ENCODE data around the gene SULT1B1.

SULT1B1 gene

DNA sequence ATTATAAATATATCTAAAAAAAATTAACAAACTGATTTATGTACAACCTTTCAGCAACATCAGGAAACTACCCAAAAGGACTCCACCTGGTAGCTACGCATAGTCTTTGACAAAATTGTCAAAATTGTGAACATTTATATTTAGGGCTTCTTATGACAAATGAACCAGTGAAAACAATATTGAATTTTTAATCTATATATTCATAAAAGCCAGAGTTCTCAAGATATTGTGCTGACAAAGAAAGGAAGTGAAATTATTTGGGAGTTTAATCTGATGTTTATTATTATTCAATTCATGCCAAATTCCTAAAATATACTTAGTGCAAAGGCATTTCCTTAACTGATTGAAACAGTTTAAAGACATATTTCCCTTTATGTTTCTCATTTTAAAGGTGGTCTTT lies 5.3 kb upstream of the SULT1B1 start:
- no peak for DNase-seq
- TF ChIP-seq POLR2A (IDR thresholded peaks at IDR 0.05; ENCODE audit: low read length): no peak
- TF ChIP-seq GATA1 (IDR thresholded peaks at IDR 0.05; ENCODE audit: low read depth, low read length): no peak

- no peak for DNase-seq
- TF ChIP-seq POLR2A (IDR thresholded peaks at IDR 0.05; ENCODE audit: low read length) (no peak), GATA1 (IDR thresholded peaks at IDR 0.05; ENCODE audit: low read depth, low read length) (no peak)
Observed at GRCh38 chr4:69764311-69764710, 3.9 kb upstream of the SULT1B1 start.

DNA sequence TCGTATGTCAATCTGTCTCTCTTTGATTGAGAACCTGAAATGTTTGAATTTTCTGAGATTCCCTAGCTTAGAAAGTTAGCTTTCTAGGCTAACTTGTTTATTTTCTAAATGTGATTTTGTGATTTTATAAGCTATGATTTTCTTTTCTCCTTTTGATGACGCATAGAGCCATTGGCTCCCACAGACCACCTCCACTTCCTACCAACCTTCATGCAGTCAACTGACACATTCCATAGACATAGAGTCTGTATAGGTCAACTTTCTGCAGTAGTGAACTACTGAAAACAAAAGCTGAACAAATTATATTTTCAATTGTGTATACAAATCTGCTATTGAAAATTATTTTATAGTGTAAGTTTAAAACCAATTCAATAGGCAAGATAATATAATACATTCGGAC lies 2.8 kb upstream of the SULT1B1 start:
- no peak for DNase-seq
- TF ChIP-seq POLR2A (IDR thresholded peaks at IDR 0.05; ENCODE audit: low read length): no peak
- no peak for TF ChIP-seq GATA1 (IDR thresholded peaks at IDR 0.05; ENCODE audit: low read depth, low read length)

DNA sequence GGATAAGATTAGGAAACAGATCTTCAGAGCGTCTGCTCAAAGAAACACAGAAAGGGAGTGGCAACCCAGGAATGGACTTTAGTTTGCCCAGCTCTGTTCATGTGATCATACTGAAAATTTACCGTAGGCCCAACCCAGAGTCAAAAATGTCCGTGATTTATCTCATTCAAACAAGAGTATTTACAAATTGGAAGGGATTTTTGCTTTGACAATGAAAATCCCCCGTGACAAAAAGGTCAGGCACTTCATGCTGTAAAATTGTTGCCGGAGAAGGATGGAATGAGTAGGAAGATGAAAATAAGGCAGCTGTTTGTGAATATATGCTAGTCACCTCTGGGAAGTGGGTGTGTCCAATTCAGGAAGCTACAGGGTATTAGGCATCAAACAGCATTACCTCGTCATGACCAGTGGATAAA lies 1.2 kb downstream of the SULT1B1 start:
- no peak for TF ChIP-seq POLR2A (IDR thresholded peaks at IDR 0.05; ENCODE audit: low read length)
- no peak for TF ChIP-seq GATA1 (IDR thresholded peaks at IDR 0.05; ENCODE audit: low read depth, low read length)
- no peak for DNase-seq

DNA sequence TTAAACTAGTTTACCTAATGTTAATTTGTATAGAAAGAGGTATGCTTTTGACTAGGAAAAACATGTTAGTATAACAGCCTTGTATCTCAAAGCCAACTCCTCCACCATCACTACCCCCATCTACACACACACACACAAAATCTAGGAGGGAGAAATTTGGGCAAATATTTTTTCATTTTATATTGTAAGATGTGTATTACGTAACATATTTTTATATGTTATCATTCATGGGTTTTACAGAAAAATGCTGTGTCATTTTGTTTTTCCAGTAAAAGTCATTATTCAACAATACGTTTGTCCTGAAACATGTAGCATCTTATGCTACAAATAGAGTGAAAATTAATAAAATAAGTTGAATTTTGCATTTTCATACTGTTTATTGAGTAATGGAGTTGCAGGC lies 3.0 kb downstream of the SULT1B1 start:
- DNase-seq: no peak
- TF ChIP-seq GATA1 (IDR thresholded peaks at IDR 0.05; ENCODE audit: low read depth, low read length) (no peak), POLR2A (IDR thresholded peaks at IDR 0.05; ENCODE audit: low read length) (no peak)

GRCh38 chr4:69754926-69755580 lies 5.4 kb downstream of the SULT1B1 start:
- DNase-seq: no peak
- TF ChIP-seq GATA1 (IDR thresholded peaks at IDR 0.05; ENCODE audit: low read depth, low read length) (no peak), POLR2A (IDR thresholded peaks at IDR 0.05; ENCODE audit: low read length) (no peak)

GRCh38 chr4:69753686-69754085 lies 6.7 kb downstream of the SULT1B1 start:
- DNase-seq: no peak
- TF ChIP-seq GATA1 (IDR thresholded peaks at IDR 0.05; ENCODE audit: low read depth, low read length) (no peak), POLR2A (IDR thresholded peaks at IDR 0.05; ENCODE audit: low read length) (no peak)

DNA sequence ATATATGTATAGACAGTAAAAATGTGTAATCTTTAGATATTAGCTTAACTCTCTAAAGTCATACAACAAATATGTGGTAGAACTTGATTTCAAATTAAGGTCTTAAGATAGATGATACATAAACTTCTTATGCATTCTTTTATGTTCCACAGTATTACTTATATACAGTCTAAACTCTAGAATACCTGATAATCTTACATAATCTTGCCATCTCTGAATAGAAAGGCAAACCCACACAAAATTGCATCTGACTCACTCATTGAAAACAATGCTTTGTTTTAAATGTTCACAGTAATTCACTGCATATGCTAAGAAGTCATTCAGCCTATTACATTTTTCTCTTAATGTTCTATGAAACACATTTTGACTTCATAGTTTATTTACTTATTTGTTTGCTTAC lies 10.1 kb downstream of the SULT1B1 start:
- no peak for TF ChIP-seq GATA1 (IDR thresholded peaks at IDR 0.05; ENCODE audit: low read depth, low read length)
- no peak for TF ChIP-seq POLR2A (IDR thresholded peaks at IDR 0.05; ENCODE audit: low read length)
- DNase-seq: no peak

GRCh38 chr4:69749771-69750170 lies 10.6 kb downstream of the SULT1B1 start:
- no peak for TF ChIP-seq POLR2A (IDR thresholded peaks at IDR 0.05; ENCODE audit: low read length)
- DNase-seq: no peak

- DNase-seq: no peak
- TF ChIP-seq GATA1 (IDR thresholded peaks at IDR 0.05; ENCODE audit: low read depth, low read length) (no peak), POLR2A (IDR thresholded peaks at IDR 0.05; ENCODE audit: low read length) (no peak)
Observed at GRCh38 chr4:69748173-69748572, 12.2 kb downstream of the SULT1B1 start.

- TF ChIP-seq POLR2A (IDR thresholded peaks at IDR 0.05; ENCODE audit: low read length) (no peak), GATA1 (IDR thresholded peaks at IDR 0.05; ENCODE audit: low read depth, low read length) (no peak)
- no peak for DNase-seq
Observed at GRCh38 chr4:69744157-69744478, 16.3 kb downstream of the SULT1B1 start.

GRCh38 chr4:69743476-69744156 lies 16.8 kb downstream of the SULT1B1 start:
- no peak for DNase-seq
- TF ChIP-seq POLR2A (IDR thresholded peaks at IDR 0.05; ENCODE audit: low read length): no peak
- no peak for TF ChIP-seq GATA1 (IDR thresholded peaks at IDR 0.05; ENCODE audit: low read depth, low read length)

GRCh38 chr4:69742596-69742995 lies 17.8 kb downstream of the SULT1B1 start:
- DNase-seq: no peak
- TF ChIP-seq GATA1 (IDR thresholded peaks at IDR 0.05; ENCODE audit: low read depth, low read length) (no peak), POLR2A (IDR thresholded peaks at IDR 0.05; ENCODE audit: low read length) (no peak)

DNA sequence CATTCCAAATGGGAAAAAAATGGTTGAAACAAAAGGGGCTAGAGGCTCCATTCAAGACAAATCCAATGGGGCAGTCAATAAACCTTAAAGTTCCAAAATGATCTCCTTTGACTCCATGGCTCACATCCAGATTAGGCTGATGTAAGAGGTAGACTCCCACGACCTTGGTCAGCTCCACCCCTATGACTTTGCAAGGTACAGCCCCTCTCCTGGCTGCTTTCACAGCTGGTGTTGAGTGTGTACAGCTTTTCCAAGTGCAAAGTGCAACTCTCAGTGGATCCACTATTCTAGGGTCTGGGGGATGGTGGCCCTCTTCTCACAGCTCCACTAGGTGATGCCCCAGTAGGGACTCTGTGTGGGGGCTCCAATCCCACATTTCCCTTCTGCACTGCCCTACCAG lies 21.5 kb downstream of the SULT1B1 start:
- peak; percentile 10 to 33 for DNase-seq
- TF ChIP-seq POLR2A (IDR thresholded peaks at IDR 0.05; ENCODE audit: low read length): no peak
- TF ChIP-seq GATA1 (IDR thresholded peaks at IDR 0.05; ENCODE audit: low read depth, low read length): no peak

- TF ChIP-seq GATA1 (IDR thresholded peaks at IDR 0.05; ENCODE audit: low read depth, low read length) (no peak), POLR2A (IDR thresholded peaks at IDR 0.05; ENCODE audit: low read length) (no peak)
- DNase-seq: no peak
Observed at GRCh38 chr4:69735119-69735518, 25.3 kb downstream of the SULT1B1 start.

Data from erythroblast (primary cell).